ENCODE measurements around the gene DPEP3. TPM values are rescaled to one million over a fixed set of nuclear protein-coding genes. Genes with fewer than 3 reads are reported as not detected.

Gene DPEP3
- total RNA-seq, 1 donor from 2014 or later, result not detected

GRCh38 chr16:67964477-67965131 lies 15.7 kb downstream of the DPEP3 start:
- Mint-ChIP-seq H3K27ac (no peak overlapping the region), H3K27me3 (ENCODE audit: insufficient read depth, low read depth) (peaks cover 14% of the 10 kb centered on the region), H3K4me1 (peaks cover 15% of the 10 kb centered on the region), H3K36me3 (no peaks in the 10 kb centered on the region), H3K9me3 (no peaks in the 10 kb centered on the region), H3K4me3 (no peak overlapping the region)
- no peak overlapping the region for H3K4me3 ChIP-seq
- no peak for DNase-seq (ENCODE audit: low spot score)
- H3K27ac ChIP-seq, result no peak overlapping the region
- TF ChIP-seq, protein P1, sequence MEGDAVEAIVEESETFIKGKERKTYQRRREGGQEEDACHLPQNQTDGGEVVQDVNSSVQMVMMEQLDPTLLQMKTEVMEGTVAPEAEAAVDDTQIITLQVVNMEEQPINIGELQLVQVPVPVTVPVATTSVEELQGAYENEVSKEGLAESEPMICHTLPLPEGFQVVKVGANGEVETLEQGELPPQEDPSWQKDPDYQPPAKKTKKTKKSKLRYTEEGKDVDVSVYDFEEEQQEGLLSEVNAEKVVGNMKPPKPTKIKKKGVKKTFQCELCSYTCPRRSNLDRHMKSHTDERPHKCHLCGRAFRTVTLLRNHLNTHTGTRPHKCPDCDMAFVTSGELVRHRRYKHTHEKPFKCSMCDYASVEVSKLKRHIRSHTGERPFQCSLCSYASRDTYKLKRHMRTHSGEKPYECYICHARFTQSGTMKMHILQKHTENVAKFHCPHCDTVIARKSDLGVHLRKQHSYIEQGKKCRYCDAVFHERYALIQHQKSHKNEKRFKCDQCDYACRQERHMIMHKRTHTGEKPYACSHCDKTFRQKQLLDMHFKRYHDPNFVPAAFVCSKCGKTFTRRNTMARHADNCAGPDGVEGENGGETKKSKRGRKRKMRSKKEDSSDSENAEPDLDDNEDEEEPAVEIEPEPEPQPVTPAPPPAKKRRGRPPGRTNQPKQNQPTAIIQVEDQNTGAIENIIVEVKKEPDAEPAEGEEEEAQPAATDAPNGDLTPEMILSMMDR (IDR thresholded peaks at IDR 0.05), result no peak
- TF ChIP-seq EZH2 (IDR thresholded peaks at IDR 0.05) (no peak), EZH2phosphoT487 (IDR thresholded peaks at IDR 0.05) (no peak)
- peaks cover 21% of the 10 kb centered on the region for H3F3A ChIP-seq (ENCODE audit: low read depth)
- peaks cover 20% of the 10 kb centered on the region for H3K27me3 ChIP-seq
- peaks cover 5% of the 10 kb centered on the region for H4K20me1 ChIP-seq (ENCODE audit: low read depth)
- no peaks in the 10 kb centered on the region for H3K36me3 ChIP-seq
- H3K4me1 ChIP-seq, result peaks cover 14% of the 10 kb centered on the region
- H3K79me2 ChIP-seq (ENCODE audit: low read depth), result no peaks in the 10 kb centered on the region
- no peaks in the 10 kb centered on the region for H3K9me3 ChIP-seq (ENCODE audit: low read depth)
- H3K4me2 ChIP-seq, result no peak overlapping the region
- H3K9ac ChIP-seq, result no peak overlapping the region
- no peak overlapping the region for H2AFZ ChIP-seq (replicated peaks)

DNA sequence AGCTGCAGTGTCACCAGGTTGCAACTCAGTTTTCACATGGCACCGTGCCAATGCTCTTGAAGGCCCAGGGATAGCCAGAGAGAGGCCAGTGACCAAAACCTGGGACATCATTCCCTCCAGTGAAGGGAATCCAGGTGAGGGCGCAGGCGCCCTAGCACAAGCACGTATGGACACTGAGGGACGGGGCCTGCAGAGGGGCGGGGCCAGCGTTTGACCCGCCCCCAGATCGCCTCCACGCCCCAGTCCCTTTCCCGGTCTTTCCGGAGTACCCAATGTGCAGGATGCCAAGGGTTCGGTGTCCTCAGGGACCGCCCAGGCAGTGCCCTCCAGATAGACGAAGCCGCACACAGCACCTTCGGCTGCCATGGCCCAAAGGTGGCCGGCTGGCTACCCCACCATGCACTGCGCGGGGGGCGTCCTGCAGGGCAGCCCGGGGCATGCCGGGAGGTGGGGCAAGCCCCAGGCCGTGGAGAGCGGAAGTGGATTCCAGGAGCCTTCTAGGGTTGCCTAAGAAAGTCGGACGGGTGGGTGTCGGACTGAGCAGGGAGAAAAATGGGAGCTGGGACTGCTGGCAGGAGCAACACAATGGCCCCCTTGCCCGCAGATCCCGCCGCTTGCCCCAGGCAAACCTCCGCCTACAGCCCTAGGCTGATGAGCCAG lies 16.5 kb downstream of the DPEP3 start:
- no peaks in the 10 kb centered on the region for H3K9me3 Mint-ChIP-seq
- Histone ChIP-seq H3K4me1 (peaks cover 14% of the 10 kb centered on the region), H3K27me3 (peaks cover 17% of the 10 kb centered on the region), H3K4me3 (no peak overlapping the region), H2AFZ (replicated peaks) (no peak overlapping the region), H3K36me3 (no peaks in the 10 kb centered on the region), H3K9me3 (ENCODE audit: low read depth) (no peaks in the 10 kb centered on the region), H3K9ac (no peak overlapping the region), H3F3A (ENCODE audit: low read depth) (peaks cover 19% of the 10 kb centered on the region), H3K4me2 (no peak overlapping the region), H4K20me1 (ENCODE audit: low read depth) (peaks cover 5% of the 10 kb centered on the region), H3K79me2 (ENCODE audit: low read depth) (no peaks in the 10 kb centered on the region), H3K27ac (no peak overlapping the region)
- H3K4me3 Mint-ChIP-seq, result no peak overlapping the region
- H3K27me3 Mint-ChIP-seq (ENCODE audit: insufficient read depth, low read depth), result peaks cover 8% of the 10 kb centered on the region
- TF ChIP-seq EZH2phosphoT487 (IDR thresholded peaks at IDR 0.05) (no peak), EZH2 (IDR thresholded peaks at IDR 0.05) (no peak)
- TF ChIP-seq, protein P1 (IDR thresholded peaks at IDR 0.05), result no peak
- H3K27ac Mint-ChIP-seq, result no peak overlapping the region
- peaks cover 11% of the 10 kb centered on the region for H3K4me1 Mint-ChIP-seq
- DNase-seq (ENCODE audit: low spot score), result no peak
- no peaks in the 10 kb centered on the region for H3K36me3 Mint-ChIP-seq

GRCh38 chr16:67963292-67963661 lies 17.0 kb downstream of the DPEP3 start:
- no peak overlapping the region for H2AFZ ChIP-seq (replicated peaks)
- no peak overlapping the region for H3K27ac Mint-ChIP-seq
- TF ChIP-seq EZH2phosphoT487 (IDR thresholded peaks at IDR 0.05) (no peak), EZH2 (IDR thresholded peaks at IDR 0.05) (no peak)
- TF ChIP-seq, protein P1 (IDR thresholded peaks at IDR 0.05), result no peak
- peaks cover 11% of the 10 kb centered on the region for H3K4me1 Mint-ChIP-seq
- H3K27me3 ChIP-seq, result peaks cover 12% of the 10 kb centered on the region
- no peaks in the 10 kb centered on the region for H3K79me2 ChIP-seq (ENCODE audit: low read depth)
- H3K9ac ChIP-seq, result no peak overlapping the region
- no peak overlapping the region for H3K4me3 Mint-ChIP-seq
- peaks cover 15% of the 10 kb centered on the region for H3F3A ChIP-seq (ENCODE audit: low read depth)
- no peak for DNase-seq (ENCODE audit: low spot score)
- H3K36me3 Mint-ChIP-seq, result no peaks in the 10 kb centered on the region
- no peak overlapping the region for H3K4me2 ChIP-seq
- no peak overlapping the region for H3K4me3 ChIP-seq
- peaks cover 7% of the 10 kb centered on the region for H3K27me3 Mint-ChIP-seq (ENCODE audit: insufficient read depth, low read depth)
- no peaks in the 10 kb centered on the region for H3K36me3 ChIP-seq
- H3K27ac ChIP-seq, result no peak overlapping the region
- peaks cover 5% of the 10 kb centered on the region for H4K20me1 ChIP-seq (ENCODE audit: low read depth)
- peaks cover 14% of the 10 kb centered on the region for H3K4me1 ChIP-seq
- H3K9me3 ChIP-seq (ENCODE audit: low read depth), result no peaks in the 10 kb centered on the region
- H3K9me3 Mint-ChIP-seq, result no peaks in the 10 kb centered on the region

Measured in neural progenitor cell (in vitro differentiated cells).